GM23248 (cell line): Measurements from ENCODE around the gene DNAAF3. TPM values are rescaled to one million over a fixed set of nuclear protein-coding genes. Genes with fewer than 3 reads are reported as not detected.

Source experiments
- DNase-seq: peaks from one replicate; pipeline ENCODE4 v3.0.0-alpha.2; 2015
- H2AFZ ChIP-seq: fragments of 200-600 bp; sonication (generic); 2 replicates; pipeline ENCODE4 v1.6.1; 2016; ENCODE audit warnings: antibody characterized with exemption
- H3F3A ChIP-seq: fragments of 200-600 bp; sonication (generic); 2 replicates; pipeline ENCODE4 v1.6.1; 2016; ENCODE audit warnings: mild to moderate bottlenecking, antibody characterized with exemption, mixed run types; ENCODE audit not compliant: insufficient read depth
- H3K27ac ChIP-seq: fragments of 200-600 bp; sonication (generic); 2 replicates; pipeline ENCODE4 v1.5.1; 2016; ENCODE audit warnings: mild to moderate bottlenecking
- H3K27me3 ChIP-seq: fragments of 200-600 bp; sonication (generic); replicated peaks from 2 replicates; pipeline ENCODE4 v1.6.1; 2016; ENCODE audit warnings: mild to moderate bottlenecking; ENCODE audit not compliant: insufficient read depth
- H3K36me3 ChIP-seq: fragments of 200-600 bp; sonication (generic); 2 replicates; pipeline ENCODE4 v1.6.1; 2016; ENCODE audit warnings: low read depth, mild to moderate bottlenecking
- H3K4me1 ChIP-seq: fragments of 200-600 bp; sonication (generic); 2 replicates; pipeline ENCODE4 v1.6.1; 2016; ENCODE audit warnings: mild to moderate bottlenecking; ENCODE audit not compliant: insufficient read depth
- H3K4me2 ChIP-seq: fragments of 200-600 bp; sonication (generic); one replicate; pipeline ENCODE4 v1.6.1; 2016; ENCODE audit warnings: mild to moderate bottlenecking; ENCODE audit not compliant: unreplicated experiment
- H3K4me3 ChIP-seq: fragments of 200-600 bp; sonication (generic); 2 replicates; pipeline ENCODE4 v1.5.1; 2016; ENCODE audit warnings: mild to moderate bottlenecking
- H3K79me2 ChIP-seq: fragments of 200-600 bp; sonication (generic); 2 replicates; pipeline ENCODE4 v1.6.1; 2016; ENCODE audit warnings: mild to moderate bottlenecking; ENCODE audit not compliant: insufficient read depth
- H3K9ac ChIP-seq: fragments of 200-600 bp; sonication (generic); 2 replicates; pipeline ENCODE4 v1.6.1; 2016; ENCODE audit warnings: mild to moderate bottlenecking
- H3K9me2 ChIP-seq: fragments of 200-600 bp; sonication (generic); 2 replicates; pipeline ENCODE4 v1.6.1; 2016; ENCODE audit warnings: mixed run types, mild to moderate bottlenecking, moderate library complexity; ENCODE audit not compliant: insufficient read depth
- H3K9me3 ChIP-seq: fragments of 200-600 bp; sonication (generic); one replicate; pipeline ENCODE4 v1.6.1; 2017; ENCODE audit warnings: low read depth
- H4K20me1 ChIP-seq: fragments of 200-600 bp; sonication (generic); 2 replicates; pipeline ENCODE4 v1.6.0; 2016; ENCODE audit not compliant: insufficient read depth
- EZH2 ChIP-seq: fragments of 200-600 bp; sonication (generic); IDR thresholded peaks from 2 replicates; pipeline ENCODE4 v1.6.1; 2018; ENCODE audit warnings: antibody characterized with exemption, mild to moderate bottlenecking; ENCODE audit not compliant: insufficient read depth, poor library complexity, severe bottlenecking
- EZH2phosphoT487 ChIP-seq: fragments of 200-600 bp; sonication (generic); IDR thresholded peaks from 2 replicates; pipeline ENCODE4 v1.6.1; 2018; ENCODE audit warnings: antibody characterized with exemption, moderate library complexity, mild to moderate bottlenecking, low read depth; ENCODE audit not compliant: insufficient read depth
- WGBS, 2 experiments: methylation state at CpG; one replicate each; pipeline ENCODE4 v1.1.6; 2015 to 2017; ENCODE audit warnings: low lambda C conversion rate in 2 of 2, low coverage in 1 of 2; ENCODE audit errors: missing lambda C conversion rate in 2 of 2; 5-methylcytosine and 5-hydroxymethylcytosine counted together
- in situ Hi-C: fragments of 300-500 bp; cut with MboI; formaldehyde crosslinking; loops from 2 replicates; pipeline ENCODE4 v1.15.0; 2020
- microRNA-seq: library from miRNA; unstranded; fragments of <30 nt; microRNA quantifications from one replicate; pipeline ENCODE4, GENCODE V29; 2016; ENCODE audit warnings: borderline number of aligned reads
- polyA plus RNA-seq: library from polyadenylated mRNA; unstranded; fragments of >200 nt; fragmentation: Nextera tagmentation; extraction: Ambion mirVana; gene quantifications from 2 replicates; pipeline ENCODE4 v1.2.1, GENCODE V29; 2016
- small RNA-seq: library from RNA; depleted of rRNA; stranded (forward); fragments of <200 nt; gene quantifications from one replicate; pipeline ENCODE3, GENCODE V24; 2014; ENCODE audit warnings: low read depth, low replicate concordance
- total RNA-seq: library from RNA; depleted of rRNA; stranded (reverse); fragments of >200 nt; shearing (Covaris generic); gene quantifications from 2 replicates; pipeline ENCODE4 v1.2.3, GENCODE V29; 2014; rRNA removed

DNAAF3 gene
- total and polyA plus RNA-seq, 2 experiments from 2014 or later, result 0.22 to 0.39 TPM

DNA sequence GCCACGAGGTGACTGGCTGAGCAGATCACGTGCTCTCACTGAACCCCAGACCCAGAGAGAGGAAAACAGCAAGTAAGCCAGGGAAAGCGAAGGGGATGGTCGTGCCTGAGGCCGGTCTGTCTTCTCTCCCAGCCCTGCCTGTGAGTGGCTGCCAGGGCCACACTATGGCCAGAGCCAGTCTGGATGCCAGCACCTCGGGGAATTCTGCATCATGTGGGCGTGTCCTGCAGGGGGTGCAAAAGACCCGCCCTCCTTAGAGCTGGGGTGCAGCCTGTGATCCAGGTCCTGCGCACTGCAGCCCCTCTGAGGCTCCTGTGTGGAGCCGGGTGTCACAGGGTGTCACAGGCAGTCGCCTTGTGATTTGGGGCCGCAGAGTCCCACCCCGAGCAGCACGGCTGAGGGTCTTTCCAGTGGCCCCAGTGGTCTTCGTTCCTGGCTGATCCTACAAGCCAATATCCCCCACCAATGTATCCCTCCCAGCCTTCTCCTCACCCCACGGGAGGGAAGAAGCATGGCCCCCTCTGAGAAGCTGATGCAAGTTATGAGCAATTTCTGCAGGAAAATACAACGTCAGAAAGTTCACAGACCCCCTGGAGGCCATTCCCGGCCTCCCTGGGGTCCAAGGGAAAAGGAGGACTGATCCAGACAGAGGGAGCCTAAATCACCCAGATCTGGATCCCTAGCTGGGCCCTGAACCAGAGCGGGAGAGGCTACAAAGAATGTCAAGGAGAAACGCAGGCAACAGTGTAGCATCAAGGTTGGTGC lies 56.7 kb downstream of the DNAAF3 start:
- in situ Hi-C loops, result no loop called here
- Histone ChIP-seq H4K20me1 (0 out of 2 replicates have a peak, but pooled peaks cover 8% of the 10 kb centered on the region), H3F3A (no peaks in the 10 kb centered on the region), H3K4me3 (no peak overlapping the region), H2AFZ (no peak overlapping the region), H3K9ac (no peak overlapping the region), H3K9me3 (no peaks in the 10 kb centered on the region), H3K27ac (no peak overlapping the region), H3K4me2 (no peak overlapping the region), H3K9me2 (no peaks in the 10 kb centered on the region), H3K4me1 (0 out of 2 replicates have a peak, but pooled peaks cover 11% of the 10 kb centered on the region), H3K36me3 (no peaks in the 10 kb centered on the region), H3K27me3 (no peaks in the 10 kb centered on the region), H3K79me2 (peaks cover 98% of the 10 kb centered on the region)
- TF ChIP-seq EZH2 (no peak), EZH2phosphoT487 (no peak)
- no peak for DNase-seq
- WGBS, 2 experiments, result 78 to 79% methylated on average over 20 of the region's 20 CpGs

Small RNAs within 50 kb of the gene (microRNA-seq; reads per million reads assigned to microRNA genes)
- gene MIR7975, result not detected

Small RNAs within 50 kb of the gene (small RNA-seq; reads per million reads assigned to genes)
- gene MIR7975 (1.9 reads per million, percentile 65 among the genes with 10 or more reads in this experiment), gene RF01210 (not detected)

Other genes with a start within 250 kb of the DNAAF3 start
- not detected in 2 replicates for gene NLRP7, start 219.1 kb downstream of the DNAAF3 start, total RNA-seq
- not detected in 2 replicates for gene NLRP7, start 219.1 kb downstream of the DNAAF3 start, polyA plus RNA-seq
- gene NLRP2, start 200.2 kb downstream of the DNAAF3 start, total RNA-seq, result not detected in 2 replicates
- not detected in 2 replicates for gene NLRP2, start 200.2 kb downstream of the DNAAF3 start, polyA plus RNA-seq
- gene GP6, start 128.3 kb downstream of the DNAAF3 start, total RNA-seq, result not detected in 2 replicates
- gene GP6, start 128.3 kb downstream of the DNAAF3 start, polyA plus RNA-seq, result not detected in 2 replicates
- 6.4 and 11.8 TPM in 2 replicates for gene RDH13, start 103.5 kb downstream of the DNAAF3 start, total RNA-seq
- 7.8 and 9.6 TPM in 2 replicates for gene RDH13, start 103.5 kb downstream of the DNAAF3 start, polyA plus RNA-seq
- 0.76 and 1.3 TPM in 2 replicates for gene EPS8L1, start 90.7 kb downstream of the DNAAF3 start, total RNA-seq
- 0.56 and 1.1 TPM in 2 replicates for gene EPS8L1, start 90.7 kb downstream of the DNAAF3 start, polyA plus RNA-seq
- 66.9 and 82.5 TPM in 2 replicates for gene PPP1R12C, start 49.0 kb downstream of the DNAAF3 start, total RNA-seq
- gene PPP1R12C, start 49.0 kb downstream of the DNAAF3 start, polyA plus RNA-seq, result 16.4 and 17.3 TPM in 2 replicates
- 0.76 TPM in 1 of 2 replicates, not detected in the other for gene TNNT1, start 17.4 kb downstream of the DNAAF3 start, total RNA-seq
- 1.3 and 1.8 TPM in 2 replicates for gene TNNT1, start 17.4 kb downstream of the DNAAF3 start, polyA plus RNA-seq
- not detected in 2 replicates for gene TNNI3, start 8.9 kb downstream of the DNAAF3 start, total RNA-seq
- gene TNNI3, start 8.9 kb downstream of the DNAAF3 start, polyA plus RNA-seq, result 0.35 TPM in 1 of 2 replicates, not detected in the other
- not detected in 2 replicates for gene SYT5, start 13.7 kb upstream of the DNAAF3 start, total RNA-seq
- gene SYT5, start 13.7 kb upstream of the DNAAF3 start, polyA plus RNA-seq, result 0.28 and 0.38 TPM in 2 replicates
- 0.43 and 2.9 TPM in 2 replicates for gene PTPRH, start 42.9 kb upstream of the DNAAF3 start, total RNA-seq
- 0.28 and 0.49 TPM in 2 replicates for gene PTPRH, start 42.9 kb upstream of the DNAAF3 start, polyA plus RNA-seq
- gene TMEM86B, start 62.1 kb upstream of the DNAAF3 start, total RNA-seq, result 0.63 and 2.4 TPM in 2 replicates
- gene TMEM86B, start 62.1 kb upstream of the DNAAF3 start, polyA plus RNA-seq, result 0.41 and 0.46 TPM in 2 replicates
- gene PPP6R1, start 92.4 kb upstream of the DNAAF3 start, total RNA-seq, result 36.2 and 36.9 TPM in 2 replicates
- 9.7 and 12.1 TPM in 2 replicates for gene PPP6R1, start 92.4 kb upstream of the DNAAF3 start, polyA plus RNA-seq
- gene HSPBP1, start 113.5 kb upstream of the DNAAF3 start, total RNA-seq, result 31.9 and 42.5 TPM in 2 replicates
- 60.2 and 62.5 TPM in 2 replicates for gene HSPBP1, start 113.5 kb upstream of the DNAAF3 start, polyA plus RNA-seq
- gene BRSK1, start 117.4 kb upstream of the DNAAF3 start, total RNA-seq, result 1.9 and 11.9 TPM in 2 replicates
- gene BRSK1, start 117.4 kb upstream of the DNAAF3 start, polyA plus RNA-seq, result 0.39 and 0.55 TPM in 2 replicates
- gene TMEM150B, start 158.7 kb upstream of the DNAAF3 start, total RNA-seq, result not detected in 2 replicates
- not detected in 2 replicates for gene TMEM150B, start 158.7 kb upstream of the DNAAF3 start, polyA plus RNA-seq
- 8.1 and 8.6 TPM in 2 replicates for gene KMT5C, start 173.3 kb upstream of the DNAAF3 start, total RNA-seq
- gene KMT5C, start 173.3 kb upstream of the DNAAF3 start, polyA plus RNA-seq, result 1.9 and 2.7 TPM in 2 replicates
- not detected in 2 replicates for gene COX6B2, start 188.1 kb upstream of the DNAAF3 start, total RNA-seq
- not detected in 2 replicates for gene COX6B2, start 188.1 kb upstream of the DNAAF3 start, polyA plus RNA-seq
- gene GARIN5B, start 196.6 kb upstream of the DNAAF3 start, total RNA-seq, result not detected in 2 replicates
- not detected in 2 replicates for gene GARIN5B, start 196.6 kb upstream of the DNAAF3 start, polyA plus RNA-seq
- 12.8 and 28.7 TPM in 2 replicates for gene IL11, start 203.8 kb upstream of the DNAAF3 start, total RNA-seq
- 6.7 and 6.9 TPM in 2 replicates for gene IL11, start 203.8 kb upstream of the DNAAF3 start, polyA plus RNA-seq
- gene TMEM190, start 210.2 kb upstream of the DNAAF3 start, total RNA-seq, result not detected in 2 replicates
- gene TMEM190, start 210.2 kb upstream of the DNAAF3 start, polyA plus RNA-seq, result 0.47 TPM in 1 of 2 replicates, not detected in the other
- 0.97 and 1.8 TPM in 2 replicates for gene TMEM238, start 217.7 kb upstream of the DNAAF3 start, total RNA-seq
- not detected in 2 replicates for gene TMEM238, start 217.7 kb upstream of the DNAAF3 start, polyA plus RNA-seq
- gene RPL28, start 219.3 kb upstream of the DNAAF3 start, total RNA-seq, result 300 and 875 TPM in 2 replicates
- 530 and 536 TPM in 2 replicates for gene RPL28, start 219.3 kb upstream of the DNAAF3 start, polyA plus RNA-seq
- 54.4 and 82.2 TPM in 2 replicates for gene UBE2S, start 241.2 kb upstream of the DNAAF3 start, total RNA-seq
- 106 and 107 TPM in 2 replicates for gene UBE2S, start 241.2 kb upstream of the DNAAF3 start, polyA plus RNA-seq